Astrocyte (in vitro differentiated cells and primary cell): ENCODE results near the gene NMBR. TPM values are rescaled to one million over a fixed set of nuclear protein-coding genes. Genes with fewer than 3 reads are reported as not detected.

ENCODE experiments used
- DNase-seq: peaks from one replicate; pipeline ENCODE4 v3.0.0-alpha.2; 2010; ENCODE audit warnings: low read depth
- FAIRE-seq: peaks from 2 replicates; lab custom pipeline; 2011; peaks lifted over from hg19 to GRCh38; lab: Jason Lieb, UNC
- H2AFZ ChIP-seq: 2 replicates; pipeline ENCODE4 v1.6.0; 2012; ENCODE audit warnings: low read depth, low read length, inconsistent platforms
- H3K27ac ChIP-seq: 2 replicates; pipeline ENCODE4 v1.5.1; 2011; ENCODE audit warnings: low read depth, low read length, inconsistent platforms
- H3K27me3 ChIP-seq: 2 replicates; pipeline ENCODE4 v1.6.0; 2011; ENCODE audit warnings: low read length, inconsistent platforms; ENCODE audit not compliant: insufficient read depth
- H3K36me3 ChIP-seq: 2 replicates; pipeline ENCODE4 v1.5.1; 2011; ENCODE audit warnings: low read length, inconsistent platforms; ENCODE audit not compliant: insufficient read depth
- H3K4me1 ChIP-seq: 2 replicates; pipeline ENCODE4 v1.5.1; 2011; ENCODE audit warnings: low read length, inconsistent platforms; ENCODE audit not compliant: insufficient read depth
- H3K4me2 ChIP-seq: 2 replicates; pipeline ENCODE4 v1.6.0; 2012; ENCODE audit warnings: low read length, inconsistent platforms
- H3K4me3 ChIP-seq: 2 replicates; pipeline ENCODE4 v1.5.1; 2011; ENCODE audit warnings: low read depth, mild to moderate bottlenecking, low read length, inconsistent platforms; ENCODE audit not compliant: insufficient read depth
- H3K79me2 ChIP-seq: 2 replicates; pipeline ENCODE4 v1.6.0; 2012; ENCODE audit warnings: mild to moderate bottlenecking, low read length, inconsistent platforms; ENCODE audit not compliant: insufficient read depth
- H3K9ac ChIP-seq: 2 replicates; pipeline ENCODE4 v1.6.0; 2012; ENCODE audit warnings: mild to moderate bottlenecking, low read length, inconsistent platforms
- H3K9me3 ChIP-seq: 2 replicates; pipeline ENCODE4 v1.5.1; 2012; ENCODE audit warnings: low read depth, mild to moderate bottlenecking, low read length, inconsistent platforms; ENCODE audit not compliant: insufficient read depth
- H4K20me1 ChIP-seq: 2 replicates; pipeline ENCODE4 v1.6.0; 2012; ENCODE audit warnings: low read length, inconsistent platforms; ENCODE audit not compliant: insufficient read depth
- H3K27ac Mint-ChIP-seq: one replicate; pipeline ENCODE4 v1.8.0; 2021; ENCODE audit warnings: mild to moderate bottlenecking, mixed read lengths; ENCODE audit not compliant: unreplicated experiment
- H3K27me3 Mint-ChIP-seq: one replicate; pipeline ENCODE4 v1.8.0; 2021; ENCODE audit warnings: low read depth, mixed read lengths; ENCODE audit not compliant: unreplicated experiment
- H3K36me3 Mint-ChIP-seq: one replicate; pipeline ENCODE4 v1.8.0; 2021; ENCODE audit warnings: low read depth, mixed read lengths; ENCODE audit not compliant: unreplicated experiment
- H3K4me1 Mint-ChIP-seq: one replicate; pipeline ENCODE4 v1.8.0; 2021; ENCODE audit warnings: low read depth, mixed read lengths; ENCODE audit not compliant: unreplicated experiment
- H3K4me3 Mint-ChIP-seq: one replicate; pipeline ENCODE4 v1.8.0; 2021; ENCODE audit warnings: mild to moderate bottlenecking, moderate library complexity, mixed read lengths; ENCODE audit not compliant: unreplicated experiment
- H3K9me3 Mint-ChIP-seq: one replicate; pipeline ENCODE4 v1.8.0; 2021; ENCODE audit warnings: mild to moderate bottlenecking, mixed read lengths; ENCODE audit not compliant: unreplicated experiment
- CTCF ChIP-seq: IDR thresholded peaks from 2 replicates; pipeline ENCODE4 v1.5.1; 2011; ENCODE audit warnings: low read depth, mild to moderate bottlenecking, inconsistent platforms, low read length, moderate library complexity; ENCODE audit not compliant: insufficient read depth
- EZH2 ChIP-seq: IDR thresholded peaks from 2 replicates; pipeline ENCODE4 v1.6.1; 2012; ENCODE audit warnings: mild to moderate bottlenecking, low read length, inconsistent platforms; ENCODE audit not compliant: insufficient read depth
- total RNA-seq: library from RNA; stranded (reverse); gene quantifications from 2 replicates; pipeline ENCODE4 v1.2.1, GENCODE V29; 2021

Gene NMBR
- total RNA-seq, 1 donor from 2014 or later = not detected

DNA sequence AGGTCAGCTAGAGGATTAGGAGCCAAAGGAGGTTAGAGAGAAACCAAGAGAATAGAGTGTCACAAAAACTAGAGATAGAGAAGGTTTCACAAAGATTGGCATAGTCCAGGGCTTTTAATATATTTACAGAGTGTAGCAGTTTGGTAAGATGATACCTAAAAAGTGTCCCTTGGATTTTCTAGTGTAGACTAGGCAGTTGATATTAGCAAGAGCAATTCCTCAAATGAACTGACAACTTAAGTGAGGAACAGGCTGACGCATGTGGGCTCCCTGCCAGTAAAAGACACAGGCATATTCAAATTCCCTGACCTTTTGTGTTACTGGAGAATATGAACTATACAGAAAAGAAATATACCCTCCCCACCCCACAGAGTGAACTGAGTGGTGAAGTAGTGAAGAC lies 40.3 kb upstream of the NMBR start:
- Mint-ChIP-seq H3K4me1 (peaks cover 12% of the 10 kb centered on the region), H3K4me3 (no peak overlapping the region)
- H3K9ac ChIP-seq = no peak overlapping the region

GRCh38 chr6:142185641-142186040 lies 38.7 kb upstream of the NMBR start:
- Mint-ChIP-seq H3K4me3 (no peak overlapping the region), H3K27ac (no peak overlapping the region)
- FAIRE-seq = no peak

More for the DNA sequence above, 40.3 kb upstream of the NMBR start:
- H3K27ac ChIP-seq = no peak overlapping the region
- H3K9me3 ChIP-seq = no peaks in the 10 kb centered on the region
- peak; percentile 56 for DNase-seq
- no peak for TF ChIP-seq CTCF
- TF ChIP-seq EZH2 = no peak
- H2AFZ ChIP-seq = no peak overlapping the region
- H3K4me1 ChIP-seq = no peaks in the 10 kb centered on the region
- no peaks in the 10 kb centered on the region for H3K36me3 ChIP-seq
- Mint-ChIP-seq H3K27me3 (no peaks in the 10 kb centered on the region), H3K9me3 (no peaks in the 10 kb centered on the region), H3K36me3 (peaks cover 5% of the 10 kb centered on the region), H3K27ac (no peak overlapping the region)
- H3K4me3 ChIP-seq = no peak overlapping the region
- no peaks in the 10 kb centered on the region for H3K27me3 ChIP-seq
- H4K20me1 ChIP-seq = no peaks in the 10 kb centered on the region
- H3K79me2 ChIP-seq = peaks cover 2% of the 10 kb centered on the region
- no peak overlapping the region for H3K4me2 ChIP-seq
- no peak for FAIRE-seq

More at GRCh38 chr6:142185641-142186040, 38.7 kb upstream of the NMBR start:
- Histone ChIP-seq H3K27ac (no peak overlapping the region), H3K4me1 (no peaks in the 10 kb centered on the region), H3K36me3 (peaks cover 2% of the 10 kb centered on the region), H3K79me2 (no peaks in the 10 kb centered on the region), H3K9me3 (no peaks in the 10 kb centered on the region), H3K27me3 (no peaks in the 10 kb centered on the region), H3K4me3 (no peak overlapping the region), H4K20me1 (no peaks in the 10 kb centered on the region), H3K4me2 (no peak overlapping the region), H2AFZ (no peak overlapping the region), H3K9ac (no peak overlapping the region)
- TF ChIP-seq CTCF (no peak), EZH2 (no peak)
- H3K27me3 Mint-ChIP-seq = no peaks in the 10 kb centered on the region
- H3K36me3 Mint-ChIP-seq = peaks cover 5% of the 10 kb centered on the region
- peaks cover 12% of the 10 kb centered on the region for H3K4me1 Mint-ChIP-seq
- no peaks in the 10 kb centered on the region for H3K9me3 Mint-ChIP-seq
- DNase-seq = no peak
